ENCODE results near the gene PEX5L.

DNA sequence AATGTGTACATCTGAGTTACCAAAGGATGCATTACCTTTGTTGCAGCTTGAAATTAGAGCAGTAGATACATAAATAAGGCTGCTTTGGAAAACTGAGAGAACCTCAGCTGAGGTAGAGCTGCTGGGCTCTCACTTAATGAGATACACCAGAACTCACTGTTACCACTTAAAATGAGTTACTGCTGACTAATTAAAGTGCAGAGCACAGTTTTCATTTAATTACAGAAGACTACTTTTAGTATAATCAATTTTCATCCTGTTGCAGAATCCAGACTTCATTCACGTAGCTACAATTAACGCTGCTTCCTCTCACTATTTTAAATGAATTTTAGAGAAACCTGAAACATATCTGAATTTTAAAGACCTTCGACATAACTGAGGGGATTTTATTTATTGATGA lies 214.4 kb downstream of the PEX5L start:
- no peak for TF ChIP-seq FOXM1 (IDR thresholded peaks at IDR 0.05; ENCODE audit: borderline replicate concordance)
- TF ChIP-seq ARNT (IDR thresholded peaks at IDR 0.05): no peak
- TF ChIP-seq ZNF384 (IDR thresholded peaks at IDR 0.05): no peak
- no peak for TF ChIP-seq TARDBP (IDR thresholded peaks at IDR 0.05)
- no peak for TF ChIP-seq FOXK2 (IDR thresholded peaks at IDR 0.05)
- TF ChIP-seq BHLHE40 (IDR thresholded peaks at IDR 0.05; ENCODE audit: borderline replicate concordance): no peak
- TF ChIP-seq SP1 (IDR thresholded peaks at IDR 0.05): no peak
- TF ChIP-seq HDGF (IDR thresholded peaks at IDR 0.05; ENCODE audit: borderline replicate concordance): no peak
- TF ChIP-seq, protein P1, sequence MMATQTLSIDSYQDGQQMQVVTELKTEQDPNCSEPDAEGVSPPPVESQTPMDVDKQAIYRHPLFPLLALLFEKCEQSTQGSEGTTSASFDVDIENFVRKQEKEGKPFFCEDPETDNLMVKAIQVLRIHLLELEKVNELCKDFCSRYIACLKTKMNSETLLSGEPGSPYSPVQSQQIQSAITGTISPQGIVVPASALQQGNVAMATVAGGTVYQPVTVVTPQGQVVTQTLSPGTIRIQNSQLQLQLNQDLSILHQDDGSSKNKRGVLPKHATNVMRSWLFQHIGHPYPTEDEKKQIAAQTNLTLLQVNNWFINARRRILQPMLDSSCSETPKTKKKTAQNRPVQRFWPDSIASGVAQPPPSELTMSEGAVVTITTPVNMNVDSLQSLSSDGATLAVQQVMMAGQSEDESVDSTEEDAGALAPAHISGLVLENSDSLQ (IDR thresholded peaks at IDR 0.05): no peak

All from HEK293T (cell line).